OCI-LY3 (cell line): ENCODE measurements around the gene OR3A2.
"Not testable (repeated sequence)": the region's sequence is repeated elsewhere in the genome, so short reads cannot be mapped to it uniquely, and the experiment has no call there.

Experiments used
- CTCF ChIP-seq: fragments of 200-600, 300-600 bp; sonication (generic); IDR thresholded peaks from 2 replicates; pipeline ENCODE4 v1.5.1; 2014; ENCODE audit warnings: antibody characterized with exemption, low read length, low read depth
- EZH2phosphoT487 ChIP-seq: fragments of 200-600 bp; shearing (Covaris generic); IDR thresholded peaks from 2 replicates; pipeline ENCODE4 v1.6.1; 2018; ENCODE audit warnings: antibody characterized with exemption, mixed run types, low read depth

- not testable (repeated sequence) for TF ChIP-seq CTCF, EZH2phosphoT487
Observed at GRCh38 chr17:3249013-3249412, 137.1 kb downstream of the OR3A2 start.
